AG10803 (cell line): ENCODE measurements around the gene HOXA7.

Experiments
- DNase-seq: peaks from one replicate; pipeline ENCODE4 v3.0.0; 2010; ENCODE audit warnings: low read depth
- H3K4me3 ChIP-seq: 2 replicates; pipeline ENCODE4 v1.5.1; 2011; ENCODE audit warnings: mild to moderate bottlenecking, low read length, control low read depth
- TF ChIP-seq, protein P1 (sequence below): conservative IDR thresholded peaks from 2 replicates; pipeline ENCODE4 v1.5.1; 2011; ENCODE audit warnings: mild to moderate bottlenecking, low read length, control low read depth, inconsistent platforms

The HOXA7 gene

DNA sequence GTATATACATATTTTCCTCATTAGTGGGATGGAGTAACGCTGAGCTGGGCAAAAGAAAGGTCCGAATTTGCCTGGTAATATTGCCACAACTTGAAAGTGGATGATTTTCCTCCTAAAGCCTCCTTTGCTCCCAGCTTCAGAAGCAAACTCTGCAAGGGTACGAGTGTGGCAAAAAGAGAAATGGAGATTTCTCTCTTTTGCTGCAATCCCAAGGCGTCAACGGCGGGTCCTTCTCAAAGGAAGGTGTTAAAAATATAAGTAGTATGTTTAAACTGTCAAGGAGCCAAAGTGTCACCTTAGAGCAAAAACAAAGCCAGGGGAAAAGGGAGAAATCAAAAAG is 41.6 kb downstream of the HOXA7 start:
- TF ChIP-seq, protein P1, sequence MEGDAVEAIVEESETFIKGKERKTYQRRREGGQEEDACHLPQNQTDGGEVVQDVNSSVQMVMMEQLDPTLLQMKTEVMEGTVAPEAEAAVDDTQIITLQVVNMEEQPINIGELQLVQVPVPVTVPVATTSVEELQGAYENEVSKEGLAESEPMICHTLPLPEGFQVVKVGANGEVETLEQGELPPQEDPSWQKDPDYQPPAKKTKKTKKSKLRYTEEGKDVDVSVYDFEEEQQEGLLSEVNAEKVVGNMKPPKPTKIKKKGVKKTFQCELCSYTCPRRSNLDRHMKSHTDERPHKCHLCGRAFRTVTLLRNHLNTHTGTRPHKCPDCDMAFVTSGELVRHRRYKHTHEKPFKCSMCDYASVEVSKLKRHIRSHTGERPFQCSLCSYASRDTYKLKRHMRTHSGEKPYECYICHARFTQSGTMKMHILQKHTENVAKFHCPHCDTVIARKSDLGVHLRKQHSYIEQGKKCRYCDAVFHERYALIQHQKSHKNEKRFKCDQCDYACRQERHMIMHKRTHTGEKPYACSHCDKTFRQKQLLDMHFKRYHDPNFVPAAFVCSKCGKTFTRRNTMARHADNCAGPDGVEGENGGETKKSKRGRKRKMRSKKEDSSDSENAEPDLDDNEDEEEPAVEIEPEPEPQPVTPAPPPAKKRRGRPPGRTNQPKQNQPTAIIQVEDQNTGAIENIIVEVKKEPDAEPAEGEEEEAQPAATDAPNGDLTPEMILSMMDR: no peak
- DNase-seq: no peak
- H3K4me3 ChIP-seq: no peak overlapping the region

DNA sequence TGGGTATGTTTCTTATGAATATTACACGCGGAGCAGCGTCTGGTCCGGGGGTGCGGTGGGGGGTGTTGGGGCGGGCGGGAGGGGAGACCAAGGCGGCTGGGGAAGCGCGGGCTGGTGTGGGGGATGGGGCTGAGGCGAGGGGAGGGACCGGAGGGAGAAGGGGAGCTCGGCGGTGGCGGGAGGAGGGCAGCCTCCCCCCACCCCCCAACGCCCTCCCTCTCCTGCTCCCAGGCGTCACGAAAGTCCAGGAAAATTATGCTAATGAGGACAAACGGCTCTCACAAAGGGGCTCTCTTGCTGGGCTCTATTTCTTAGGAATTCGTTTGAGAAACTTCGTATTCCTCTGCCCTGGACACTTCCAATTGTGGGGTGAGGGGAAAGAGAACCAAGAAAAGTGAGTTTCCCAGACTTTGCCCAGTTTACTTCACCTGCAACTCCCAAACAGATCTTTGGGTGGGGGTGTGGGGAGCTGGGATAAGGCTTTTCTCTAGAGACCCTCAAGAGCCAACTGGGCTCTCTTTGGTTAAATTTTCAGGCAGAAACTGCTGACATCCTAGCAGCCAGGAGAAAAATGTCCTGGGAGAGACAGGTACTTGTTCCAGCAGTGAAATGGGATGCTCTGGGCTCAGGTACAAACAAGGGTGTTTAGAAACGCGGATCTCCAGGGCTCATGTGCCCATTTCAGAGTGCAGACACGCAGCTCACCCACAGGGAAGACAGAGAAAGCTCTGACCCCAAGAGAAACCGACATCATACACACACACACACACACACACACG is 42.3 kb downstream of the HOXA7 start:
- TF ChIP-seq, protein P1: no peak
- DNase-seq: no peak
- H3K4me3 ChIP-seq: peak overlapping the region; percentile 28

GRCh38 chr7:27112955-27113949 is 43.2 kb downstream of the HOXA7 start:
- peak overlapping the region; percentile 20; the same call in 1 of the 2 replicates for H3K4me3 ChIP-seq
- TF ChIP-seq, protein P1: no peak
- no peak for DNase-seq

GRCh38 chr7:27112361-27112760 is 44.1 kb downstream of the HOXA7 start:
- TF ChIP-seq, protein P1: no peak
- no peak for DNase-seq
- H3K4me3 ChIP-seq: no peak overlapping the region

GRCh38 chr7:27111751-27112277 is 44.7 kb downstream of the HOXA7 start:
- TF ChIP-seq, protein P1: no peak
- no peak overlapping the region for H3K4me3 ChIP-seq
- DNase-seq: no peak

GRCh38 chr7:27111042-27111750 is 45.3 kb downstream of the HOXA7 start:
- DNase-seq: peak; percentile 64
- TF ChIP-seq, protein P1: no peak
- no peak overlapping the region for H3K4me3 ChIP-seq
